A204.1 (cell line): ENCODE results near the gene DDX23.
"Not testable (repeated sequence)": the region's sequence is repeated elsewhere in the genome, so short reads cannot be mapped to it uniquely, and the experiment has no call there.

Source experiments
- FAIRE-seq: peaks from 2 replicates; lab custom pipeline; 2012; peaks lifted over from hg19 to GRCh38; lab: Jason Lieb, UNC

DDX23 gene

DNA sequence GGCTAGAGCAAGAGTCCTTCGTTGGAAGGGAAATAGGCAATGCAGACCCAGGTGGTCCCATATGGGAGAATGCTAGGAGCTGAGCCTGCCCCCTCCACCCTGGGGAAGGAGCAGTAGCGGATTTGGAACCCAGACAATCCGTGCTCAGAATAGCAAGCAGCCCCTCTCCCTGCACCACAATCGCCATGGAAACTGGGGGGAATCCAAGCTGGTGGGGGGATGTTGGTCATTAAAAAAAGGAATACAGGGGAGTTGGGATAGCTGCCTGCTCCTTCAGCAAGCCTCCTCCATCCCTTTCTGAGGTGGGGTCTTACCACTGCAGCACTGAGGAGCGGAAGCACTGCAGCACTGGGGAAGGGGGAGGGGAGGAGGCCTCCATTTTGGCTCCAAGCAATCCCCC lies 10.8 kb upstream of the DDX23 start:
- no peak for FAIRE-seq

DNA sequence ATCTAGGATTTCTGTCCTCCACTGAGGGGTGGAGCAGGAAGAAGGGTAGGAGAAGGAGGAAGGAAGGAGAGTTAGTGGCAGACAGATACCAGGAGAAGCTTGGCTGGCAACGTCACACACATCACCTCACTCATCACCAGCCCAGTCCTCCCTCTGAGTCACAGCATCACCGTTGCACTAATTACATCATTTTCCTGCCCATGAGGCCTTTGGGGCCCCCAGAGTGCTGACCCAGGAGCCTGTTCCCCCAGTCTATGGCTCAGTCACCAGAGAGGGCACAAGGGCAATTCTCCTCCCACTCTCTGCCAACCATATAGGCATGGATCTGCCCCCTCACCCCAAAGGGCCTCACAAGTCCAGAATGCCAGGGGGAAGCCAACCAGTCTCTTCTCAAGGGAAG lies 9.1 kb upstream of the DDX23 start:
- FAIRE-seq = no peak

DNA sequence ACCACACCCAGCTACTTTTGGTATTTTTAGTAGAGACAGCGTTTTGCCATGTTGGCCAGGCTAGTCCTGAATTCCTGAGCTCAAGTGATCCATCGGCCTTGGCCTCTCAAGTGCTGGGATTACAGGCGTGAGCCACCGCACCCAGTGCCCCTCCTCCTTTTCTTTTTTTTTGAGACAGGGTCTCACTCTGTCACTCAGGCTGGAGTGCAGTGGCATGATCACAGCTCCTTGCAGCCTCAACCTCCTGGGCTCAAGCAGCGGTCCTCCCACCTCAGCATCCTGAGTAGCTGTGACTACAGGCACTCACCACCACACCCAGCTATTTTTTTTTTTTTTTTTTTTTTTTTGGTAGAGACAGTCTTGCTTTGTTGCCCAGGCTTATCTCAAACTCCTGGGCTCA lies 8.3 kb upstream of the DDX23 start:
- not testable (repeated sequence) for FAIRE-seq

DNA sequence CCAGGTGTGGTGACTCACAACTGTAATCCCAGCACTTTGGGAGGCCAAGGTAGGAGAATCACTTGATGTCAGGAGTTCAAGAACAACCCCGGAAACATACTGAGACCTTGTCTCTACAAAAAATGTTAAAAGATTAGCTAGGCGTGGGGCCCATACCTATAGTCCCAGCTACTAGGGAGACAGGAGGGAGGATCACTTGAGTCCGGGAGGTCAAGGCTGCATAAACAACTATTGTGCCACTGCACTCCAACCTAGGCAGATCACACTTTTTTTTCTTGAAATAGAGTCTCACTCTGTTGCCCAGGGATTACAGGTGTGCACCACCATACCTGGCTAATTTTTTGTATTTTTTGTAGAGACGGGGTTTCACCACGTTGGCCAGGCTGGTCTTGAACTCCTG lies 7.6 kb upstream of the DDX23 start:
- no peak for FAIRE-seq

DNA sequence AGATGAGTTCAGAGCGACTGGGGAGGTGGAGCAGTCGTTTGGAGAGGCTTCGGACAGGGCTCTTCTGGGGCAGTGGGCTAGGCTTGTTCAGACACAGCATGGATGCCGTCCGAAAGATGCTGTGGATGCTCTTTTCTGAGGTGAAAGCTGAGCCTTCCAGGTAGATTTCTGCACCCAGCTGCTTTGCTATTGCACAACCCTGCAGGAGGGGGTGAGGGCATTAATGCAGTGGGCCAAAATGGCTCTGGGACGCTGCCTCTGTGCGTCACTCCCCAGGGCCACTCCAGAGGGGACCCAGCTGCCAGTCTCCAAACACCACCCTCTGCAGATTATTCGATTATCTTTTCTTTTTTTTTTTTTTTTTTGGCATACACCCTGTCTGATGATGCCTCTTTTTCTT lies 6.1 kb upstream of the DDX23 start:
- no peak for FAIRE-seq

DNA sequence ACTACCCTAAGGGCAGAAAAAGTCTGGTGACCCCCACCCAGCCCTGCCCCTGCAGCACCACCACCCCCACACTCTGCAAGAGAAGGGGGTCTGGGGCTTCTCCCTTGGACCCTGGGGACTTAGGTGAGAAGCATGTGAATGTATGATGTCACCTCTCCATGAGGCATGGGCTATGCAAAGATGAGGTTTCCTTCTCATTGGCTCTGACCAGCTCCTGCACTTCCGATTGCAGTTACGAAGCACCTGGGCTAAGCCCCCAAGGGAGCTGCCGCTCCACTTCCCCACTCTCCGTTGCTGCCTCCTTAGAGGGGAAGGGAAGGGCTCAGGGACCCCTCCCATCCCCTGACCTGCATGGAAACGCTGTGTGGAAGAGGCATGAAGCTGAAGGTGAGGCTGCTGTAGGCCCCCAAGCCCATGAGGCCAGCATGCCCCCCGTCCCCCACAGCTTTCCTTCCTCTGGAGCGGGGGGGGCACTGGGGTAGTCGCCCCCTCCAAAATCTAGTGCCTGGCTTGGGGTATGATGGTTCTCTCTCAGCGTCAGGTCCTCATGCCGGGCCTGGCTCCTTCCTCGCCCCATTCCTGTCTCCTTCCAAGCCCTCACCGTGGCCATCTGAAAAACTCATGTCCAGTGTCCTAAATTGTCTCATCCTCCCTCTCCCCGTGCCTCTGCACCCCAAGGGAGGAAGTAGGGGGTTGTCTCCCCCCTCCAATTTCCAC lies 5.5 kb upstream of the DDX23 start:
- FAIRE-seq = no peak

DNA sequence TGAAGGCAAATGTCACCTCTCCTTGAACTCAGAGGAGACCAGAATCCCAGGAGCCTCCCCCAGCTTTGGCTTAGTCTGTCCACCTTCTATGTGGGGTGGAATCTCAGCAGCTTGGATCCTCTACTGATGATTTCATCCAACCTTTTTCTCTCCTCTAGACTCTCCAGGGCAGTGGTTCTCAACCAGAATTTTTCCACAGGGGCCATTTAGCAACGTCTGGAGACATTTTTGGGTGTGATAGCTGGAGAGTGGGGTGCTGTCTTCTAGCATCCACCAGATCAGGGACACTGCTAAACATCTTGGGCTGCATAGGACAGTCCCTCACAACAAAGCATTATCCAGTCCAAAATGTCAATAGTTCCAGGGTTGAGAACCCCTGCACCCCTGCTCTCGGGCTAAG lies 4.4 kb upstream of the DDX23 start:
- FAIRE-seq = no peak

DNA sequence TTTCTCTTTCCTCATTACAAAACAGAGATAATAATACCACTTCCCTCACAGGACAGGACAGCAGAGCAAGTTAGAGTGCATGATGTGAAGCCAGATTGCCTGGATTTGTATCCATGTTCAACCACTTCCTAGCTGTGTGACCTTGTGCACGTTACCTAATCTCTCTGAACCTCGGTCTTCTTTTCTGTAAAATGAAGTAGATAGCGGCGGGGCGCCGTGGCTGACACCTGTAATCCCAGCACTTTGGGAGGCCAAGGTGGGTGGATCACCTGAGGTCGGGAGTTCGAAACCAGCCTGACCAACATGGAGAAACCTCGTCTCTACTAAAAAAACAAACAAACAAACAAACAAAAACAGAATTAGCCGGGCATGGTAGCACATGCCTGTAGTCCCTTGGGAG lies 3.0 kb upstream of the DDX23 start:
- FAIRE-seq = not testable (repeated sequence)

DNA sequence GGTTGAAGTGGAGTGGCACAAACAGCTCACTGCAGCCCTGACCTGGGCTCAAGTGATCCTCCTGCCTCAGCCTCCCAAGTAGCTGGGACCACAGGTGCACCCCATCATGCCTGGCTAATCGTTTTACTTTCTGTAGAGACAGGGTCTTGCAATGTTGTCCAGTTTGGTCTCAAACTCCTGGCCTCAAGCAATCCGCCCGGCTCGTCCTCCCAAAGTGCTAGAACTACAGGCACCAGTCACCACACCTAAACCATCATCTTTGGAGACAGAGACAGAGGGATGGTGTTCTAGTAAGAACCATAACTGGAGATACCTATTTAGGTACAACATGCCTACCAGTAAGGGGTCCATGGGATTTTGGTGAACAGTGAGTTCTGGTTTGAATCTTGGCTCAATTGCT lies 2.5 kb upstream of the DDX23 start:
- FAIRE-seq = no peak

DNA sequence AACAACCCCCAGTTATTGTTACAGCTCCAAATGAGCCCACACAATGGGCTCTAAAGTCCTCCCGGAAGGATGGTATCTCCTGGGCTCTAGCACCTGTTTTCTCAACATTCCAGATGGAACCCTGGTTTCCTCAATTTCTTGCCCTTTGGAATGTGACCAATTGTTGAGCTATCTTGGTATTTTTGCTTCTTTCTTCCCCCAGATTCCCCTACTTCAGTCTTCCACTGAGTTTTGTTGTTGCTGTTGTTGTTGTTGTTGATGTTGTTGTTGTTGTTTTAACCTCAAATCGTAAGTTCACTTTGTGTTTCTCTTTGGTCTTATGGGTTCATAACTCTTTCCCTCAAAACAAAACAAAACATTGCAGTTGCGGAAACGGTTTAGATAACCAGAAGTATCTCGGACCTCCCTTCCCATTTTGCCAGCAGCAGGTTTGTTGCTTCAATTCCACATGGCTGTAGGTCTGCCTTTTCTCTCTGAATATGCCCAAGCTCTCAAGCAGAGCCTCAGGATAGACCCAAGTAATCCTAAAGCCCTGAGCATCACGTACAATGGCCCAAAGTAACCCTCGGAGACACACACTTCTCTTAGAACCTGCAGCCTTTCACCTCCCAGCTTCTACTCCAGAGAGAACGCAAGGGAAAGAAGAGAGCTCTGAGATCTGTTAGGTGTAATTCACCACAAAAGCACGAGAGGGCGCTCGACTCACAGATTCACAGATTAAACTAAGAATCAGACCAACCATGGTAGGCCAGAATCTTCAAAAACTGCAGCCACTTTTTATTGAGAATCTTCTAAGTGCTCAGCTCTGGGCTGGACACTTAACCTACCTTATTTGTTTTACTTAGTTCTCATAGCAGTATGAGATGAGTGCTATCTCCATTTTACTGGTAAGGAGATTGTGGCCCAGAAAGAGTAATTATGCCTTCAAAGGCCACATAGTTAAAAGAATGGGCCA lies 1.0 kb upstream of the DDX23 start:
- peak; percentile 84 for FAIRE-seq

DNA sequence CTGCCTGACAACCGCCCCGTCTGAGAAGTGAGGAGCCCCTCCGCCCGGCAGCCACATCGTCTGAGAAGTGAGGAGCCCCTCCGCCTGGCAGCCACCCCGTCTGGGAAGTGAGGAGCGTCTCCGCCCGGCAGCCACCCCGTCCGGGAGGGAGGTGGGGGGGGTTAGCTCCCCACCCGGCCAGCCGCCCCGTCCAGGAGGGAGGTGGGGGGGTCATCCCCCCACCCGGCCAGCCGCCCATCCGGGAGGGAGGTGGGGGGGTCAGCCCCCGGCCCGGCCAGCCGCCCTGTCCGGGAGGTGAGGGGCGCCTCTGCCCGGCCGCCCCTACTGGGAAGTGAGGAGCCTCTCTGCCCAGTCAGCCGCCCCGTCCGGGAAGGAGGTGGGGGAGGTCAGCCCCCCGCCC lies 9.9 kb downstream of the DDX23 start:
- FAIRE-seq = not testable (repeated sequence)

DNA sequence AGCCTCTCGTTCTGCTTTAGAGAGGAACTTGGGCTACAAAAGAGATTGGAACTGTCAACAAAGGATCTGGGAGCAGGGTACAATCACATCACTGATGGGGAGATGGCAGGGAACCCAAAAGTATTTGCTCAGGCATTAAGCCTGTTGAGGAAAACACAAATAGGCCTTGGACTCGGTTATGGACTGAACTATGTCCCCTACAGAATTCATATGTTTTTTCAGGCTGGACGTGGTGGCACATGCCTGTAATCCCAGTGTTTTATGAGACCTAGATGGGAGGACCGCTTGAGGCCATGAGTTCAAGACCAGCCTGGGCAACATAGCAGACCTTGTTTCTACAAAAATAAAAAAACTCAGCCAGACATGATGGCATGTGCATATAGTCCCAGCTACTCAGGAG lies 13.9 kb downstream of the DDX23 start:
- no peak for FAIRE-seq

DNA sequence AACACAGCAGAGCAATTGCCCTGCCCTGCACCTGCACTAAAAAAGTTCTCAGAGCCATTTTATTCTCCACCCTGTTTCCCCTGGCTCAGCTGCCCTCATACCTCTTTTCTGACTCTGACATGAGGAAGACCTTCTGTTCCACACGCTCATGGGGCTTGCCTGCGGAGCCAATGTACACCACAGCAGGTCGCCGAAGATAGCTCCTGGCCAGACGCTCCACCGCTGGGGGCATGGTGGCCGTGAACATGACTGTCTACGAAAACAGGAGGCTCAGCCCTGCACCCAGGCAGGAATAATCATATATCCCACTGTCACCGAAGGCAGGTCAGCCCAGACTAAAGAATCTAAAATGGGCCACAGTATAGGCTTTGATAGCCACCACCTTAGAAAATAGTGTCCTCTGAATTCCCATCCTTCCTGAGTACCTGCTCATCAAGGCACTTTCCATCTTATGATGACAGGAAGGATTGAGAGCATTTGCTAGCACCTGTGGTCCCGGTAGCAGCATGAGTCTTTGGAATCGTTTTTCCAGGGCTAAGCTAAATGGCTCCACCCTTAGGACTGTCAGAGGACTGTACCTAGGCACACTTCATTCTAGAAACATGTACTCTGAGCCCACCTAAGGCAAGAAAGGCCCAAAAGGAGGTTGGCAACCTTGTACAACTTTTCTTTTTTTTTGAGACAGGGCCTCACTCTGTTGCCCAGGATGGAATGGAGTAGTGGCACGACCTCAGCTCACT lies 19.5 kb downstream of the DDX23 start:
- no peak for FAIRE-seq

DNA sequence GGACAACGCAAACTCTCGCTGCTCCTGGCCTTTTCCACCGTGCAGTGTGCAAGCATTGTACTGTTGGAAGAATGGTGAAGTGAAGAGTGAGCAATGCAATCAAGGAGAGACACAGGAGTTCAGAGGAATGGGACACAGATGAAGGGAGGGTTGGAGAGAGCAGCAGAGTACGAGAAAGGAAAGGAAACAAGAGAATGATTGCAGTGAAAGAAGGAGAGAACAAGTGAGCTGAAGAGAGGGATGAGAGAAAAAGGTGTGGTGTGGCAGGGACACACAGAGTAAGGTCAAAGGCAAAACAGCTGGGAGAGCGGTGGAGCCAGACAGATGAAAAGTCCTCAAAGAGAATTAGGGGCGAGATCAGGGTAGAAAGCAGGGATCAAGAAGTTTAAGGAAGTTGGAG lies 20.7 kb downstream of the DDX23 start:
- no peak for FAIRE-seq

DNA sequence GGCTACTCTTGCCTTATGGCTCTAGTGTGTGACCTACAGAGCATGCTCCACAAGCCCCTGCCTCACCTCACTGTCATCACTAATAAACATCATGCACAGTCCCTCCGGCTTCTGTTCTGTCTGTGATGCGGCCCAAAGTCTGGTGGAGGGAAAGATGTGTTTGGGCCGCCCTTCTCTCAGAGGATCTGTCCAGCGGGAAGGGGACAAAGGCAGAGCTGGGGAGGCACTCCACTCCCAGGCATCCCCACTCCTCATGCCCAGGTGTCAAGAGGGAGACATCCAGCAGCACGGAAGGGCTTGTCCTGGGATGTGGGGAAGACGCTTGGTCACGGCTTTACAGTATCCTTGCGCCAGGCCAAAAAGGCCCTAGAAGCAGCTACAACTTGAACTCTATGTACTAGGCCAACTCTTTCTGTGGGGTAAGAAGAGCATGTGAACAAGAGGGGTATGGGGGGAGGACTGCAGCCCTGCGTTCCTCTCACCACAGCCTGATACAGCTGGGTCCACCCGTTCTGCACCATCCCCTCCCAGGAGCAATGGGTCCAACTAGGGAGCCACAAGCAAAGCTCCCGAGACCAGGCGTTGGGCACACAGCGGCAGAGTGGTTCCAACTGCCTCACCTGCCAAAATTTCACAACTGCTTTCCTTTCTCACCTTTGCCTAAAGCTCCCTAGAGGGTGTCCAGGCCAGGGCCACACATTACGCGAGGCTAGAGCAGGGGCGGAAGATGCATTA lies 23.0 kb downstream of the DDX23 start:
- FAIRE-seq = no peak

DNA sequence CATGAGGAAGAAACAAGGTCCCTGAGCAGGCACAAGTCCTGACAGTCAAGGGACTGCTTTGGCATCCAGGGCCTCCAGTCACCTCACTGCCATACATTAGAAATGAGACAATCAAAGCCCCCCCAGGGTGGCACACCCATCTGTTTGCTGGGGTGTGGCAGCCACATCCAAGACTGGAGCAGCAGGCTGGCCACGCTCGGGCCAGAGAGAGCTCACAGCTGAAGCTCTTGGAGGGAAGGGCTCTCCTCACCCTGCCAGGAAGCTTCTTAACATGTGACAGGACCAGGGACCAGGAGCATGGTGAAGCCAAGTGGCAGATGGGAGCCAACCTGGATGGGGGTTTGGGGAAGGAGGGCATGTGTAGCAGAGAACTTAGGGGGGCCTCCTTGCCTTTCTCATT lies 23.7 kb downstream of the DDX23 start:
- FAIRE-seq = no peak

DNA sequence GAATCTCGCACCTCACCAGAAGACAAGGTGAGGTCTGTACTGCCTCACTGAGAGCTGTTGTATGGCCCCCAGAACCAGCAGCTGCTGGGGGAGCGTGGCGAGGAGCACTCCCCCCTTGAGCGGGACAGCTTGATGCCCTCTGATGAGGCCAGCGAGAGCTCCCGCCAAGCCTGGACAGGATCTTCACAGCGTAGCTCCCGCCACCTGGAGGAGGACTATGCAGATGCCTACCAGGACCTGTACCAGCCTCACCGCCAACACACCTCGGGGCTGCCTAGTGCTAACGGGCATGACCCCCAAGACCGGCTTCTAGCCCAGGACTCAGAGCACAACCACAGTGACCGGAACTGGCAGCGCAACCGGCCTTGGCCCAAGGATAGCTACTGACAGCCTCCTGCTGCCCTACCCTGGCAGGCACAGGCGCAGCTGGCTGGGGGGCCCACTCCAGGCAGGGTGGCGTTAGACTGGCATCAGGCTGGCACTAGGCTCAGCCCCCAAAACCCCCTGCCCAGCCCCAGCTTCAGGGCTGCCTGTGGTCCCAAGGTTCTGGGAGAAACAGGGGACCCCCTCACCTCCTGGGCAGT lies 24.4 kb downstream of the DDX23 start:
- FAIRE-seq = no peak

DNA sequence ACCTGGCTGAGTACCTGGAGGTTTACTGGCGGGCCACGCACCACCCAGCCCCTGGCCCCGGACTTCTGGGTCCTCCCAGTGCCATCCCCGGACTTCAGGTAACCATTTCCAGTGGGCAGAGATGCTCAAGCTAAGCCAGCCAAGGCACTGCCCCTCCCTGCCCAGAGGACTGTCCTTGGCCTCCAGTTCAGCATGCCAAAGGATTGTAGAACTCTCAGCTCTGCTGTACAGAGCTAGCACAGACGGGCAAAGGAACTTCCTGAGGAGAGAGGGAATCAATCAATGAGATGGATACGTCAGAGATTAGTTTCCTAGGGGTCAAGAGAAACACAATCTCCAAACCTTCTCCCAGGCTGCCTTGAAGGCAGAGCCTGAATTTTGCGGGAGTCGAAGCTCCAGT lies 24.9 kb downstream of the DDX23 start:
- no peak for FAIRE-seq

DNA sequence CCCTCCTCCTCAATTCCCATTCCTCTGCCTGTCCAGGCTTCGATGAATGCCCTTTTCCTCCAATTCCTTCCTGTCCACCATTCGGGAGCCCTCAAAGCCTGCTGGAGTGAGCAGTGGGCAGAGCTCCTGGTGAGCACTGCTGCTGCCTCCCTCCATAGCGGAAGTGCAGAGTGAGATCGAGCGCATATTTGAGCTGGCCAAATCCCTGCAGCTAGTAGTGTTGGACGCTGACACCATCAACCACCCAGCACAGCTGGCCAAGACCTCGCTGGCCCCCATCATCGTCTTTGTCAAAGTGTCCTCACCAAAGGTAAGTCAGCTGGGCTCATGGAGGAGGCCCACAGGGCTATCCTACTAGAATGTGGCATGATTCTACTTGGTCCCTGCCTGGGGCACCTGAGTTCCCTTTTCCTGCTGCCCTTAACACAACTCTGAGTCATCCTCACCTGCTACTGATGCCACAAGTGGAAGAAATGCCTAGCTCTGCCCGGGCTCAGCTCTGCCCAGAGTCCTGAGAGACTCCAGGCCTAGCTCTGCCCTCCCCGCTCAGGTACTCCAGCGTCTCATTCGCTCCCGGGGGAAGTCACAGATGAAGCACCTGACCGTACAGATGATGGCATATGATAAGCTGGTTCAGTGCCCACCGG lies 25.6 kb downstream of the DDX23 start:
- no peak for FAIRE-seq

DNA sequence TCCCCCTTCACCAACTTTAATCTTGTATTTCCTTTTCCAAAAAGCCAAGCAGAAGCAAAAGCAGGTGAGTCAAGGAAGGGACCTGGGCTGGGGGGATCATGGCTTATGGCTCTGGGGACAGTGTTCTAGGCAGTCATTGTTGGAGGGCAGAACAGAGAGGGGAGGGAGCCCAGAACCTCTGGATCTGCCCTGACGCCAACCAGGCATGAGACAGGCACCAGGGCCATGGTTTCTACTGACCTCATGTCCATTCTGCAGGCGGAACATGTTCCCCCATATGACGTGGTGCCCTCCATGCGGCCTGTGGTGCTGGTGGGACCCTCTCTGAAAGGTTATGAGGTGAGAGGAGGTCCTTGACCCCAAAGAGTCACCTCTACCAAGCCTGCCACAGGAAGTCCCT lies 27.1 kb downstream of the DDX23 start:
- FAIRE-seq = no peak

DNA sequence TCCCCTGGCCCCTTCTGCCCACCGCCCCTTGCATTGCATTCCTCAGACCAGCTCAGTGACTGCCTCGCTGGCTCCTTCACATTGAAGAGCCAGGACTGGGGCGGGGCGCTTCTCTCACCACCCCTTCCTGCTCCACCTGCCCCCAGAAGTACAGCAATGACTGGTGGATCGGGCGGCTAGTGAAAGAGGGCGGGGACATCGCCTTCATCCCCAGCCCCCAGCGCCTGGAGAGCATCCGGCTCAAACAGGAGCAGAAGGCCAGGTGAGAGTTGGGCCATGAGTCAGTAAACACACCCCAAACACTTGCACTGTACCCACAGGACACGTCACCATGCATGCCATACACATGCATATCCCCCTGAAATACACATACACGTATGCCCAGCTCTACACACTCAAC lies 27.9 kb downstream of the DDX23 start:
- no peak for FAIRE-seq
